ENCODE results near the gene PHAF1.
A peak's percentile ranks its signal among the peaks of the same experiment; 100 is the strongest.

- TF ChIP-seq EZH2 (IDR thresholded peaks at IDR 0.05; ENCODE audit: borderline replicate concordance, low read length) (no peak), CTCF (conservative IDR thresholded peaks at IDR 0.05 in 1 of 2, IDR thresholded peaks at IDR 0.05 in 1 of 2; ENCODE audit: extremely low read depth in 1 of 2, insufficient read depth in 1 of 2, low read depth in 1 of 2, low read length in 2 of 2) (peak; percentile 34 to 40)
Observed at GRCh38 chr16:67104061-67104460, 5.7 kb upstream of the PHAF1 start.
